ENCODE data around the gene OSBPL8. TPM values are rescaled to one million over a fixed set of nuclear protein-coding genes. Genes with fewer than 3 reads are reported as not detected.

Gene OSBPL8
- total RNA-seq, 1 donor from 2014 or later, result 119 TPM

GRCh38 chr12:76495556-76495955 lies 64.0 kb downstream of the OSBPL8 start:
- no peak for FAIRE-seq
- Mint-ChIP-seq H3K9me3 (ENCODE audit: unreplicated experiment) (peaks cover 10% of the 10 kb centered on the region), H3K27ac (ENCODE audit: unreplicated experiment) (no peak overlapping the region), H3K27me3 (ENCODE audit: low read depth, unreplicated experiment) (no peaks in the 10 kb centered on the region), H3K4me1 (ENCODE audit: low read depth, unreplicated experiment) (peaks cover 4% of the 10 kb centered on the region), H3K4me3 (ENCODE audit: unreplicated experiment) (no peak overlapping the region), H3K36me3 (ENCODE audit: low read depth, unreplicated experiment) (peaks cover 10% of the 10 kb centered on the region)
- Histone ChIP-seq H3K27me3 (ENCODE audit: insufficient read depth, low read length) (no peaks in the 10 kb centered on the region), H3K27ac (ENCODE audit: low read depth, low read length) (no peak overlapping the region), H3K9me3 (ENCODE audit: insufficient read depth, low read depth, low read length) (no peaks in the 10 kb centered on the region), H3K4me3 (ENCODE audit: insufficient read depth, low read depth, low read length) (no peak overlapping the region), H3K4me1 (ENCODE audit: insufficient read depth, low read length) (no peaks in the 10 kb centered on the region), H2AFZ (ENCODE audit: low read depth, low read length) (no peak overlapping the region), H3K79me2 (ENCODE audit: insufficient read depth, low read length) (peaks cover 12% of the 10 kb centered on the region), H3K36me3 (ENCODE audit: insufficient read depth, low read length) (no peaks in the 10 kb centered on the region), H3K4me2 (ENCODE audit: low read length) (no peak overlapping the region), H4K20me1 (ENCODE audit: insufficient read depth, low read length) (peaks cover 21% of the 10 kb centered on the region), H3K9ac (ENCODE audit: low read length) (no peak overlapping the region)
- TF ChIP-seq, protein P1, sequence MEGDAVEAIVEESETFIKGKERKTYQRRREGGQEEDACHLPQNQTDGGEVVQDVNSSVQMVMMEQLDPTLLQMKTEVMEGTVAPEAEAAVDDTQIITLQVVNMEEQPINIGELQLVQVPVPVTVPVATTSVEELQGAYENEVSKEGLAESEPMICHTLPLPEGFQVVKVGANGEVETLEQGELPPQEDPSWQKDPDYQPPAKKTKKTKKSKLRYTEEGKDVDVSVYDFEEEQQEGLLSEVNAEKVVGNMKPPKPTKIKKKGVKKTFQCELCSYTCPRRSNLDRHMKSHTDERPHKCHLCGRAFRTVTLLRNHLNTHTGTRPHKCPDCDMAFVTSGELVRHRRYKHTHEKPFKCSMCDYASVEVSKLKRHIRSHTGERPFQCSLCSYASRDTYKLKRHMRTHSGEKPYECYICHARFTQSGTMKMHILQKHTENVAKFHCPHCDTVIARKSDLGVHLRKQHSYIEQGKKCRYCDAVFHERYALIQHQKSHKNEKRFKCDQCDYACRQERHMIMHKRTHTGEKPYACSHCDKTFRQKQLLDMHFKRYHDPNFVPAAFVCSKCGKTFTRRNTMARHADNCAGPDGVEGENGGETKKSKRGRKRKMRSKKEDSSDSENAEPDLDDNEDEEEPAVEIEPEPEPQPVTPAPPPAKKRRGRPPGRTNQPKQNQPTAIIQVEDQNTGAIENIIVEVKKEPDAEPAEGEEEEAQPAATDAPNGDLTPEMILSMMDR (IDR thresholded peaks at IDR 0.05; ENCODE audit: insufficient read depth, low read depth, low read length), result no peak
- TF ChIP-seq EZH2 (IDR thresholded peaks at IDR 0.05; ENCODE audit: insufficient read depth, low read length), result no peak
- peak; percentile 15 for DNase-seq (ENCODE audit: low read depth)

DNA sequence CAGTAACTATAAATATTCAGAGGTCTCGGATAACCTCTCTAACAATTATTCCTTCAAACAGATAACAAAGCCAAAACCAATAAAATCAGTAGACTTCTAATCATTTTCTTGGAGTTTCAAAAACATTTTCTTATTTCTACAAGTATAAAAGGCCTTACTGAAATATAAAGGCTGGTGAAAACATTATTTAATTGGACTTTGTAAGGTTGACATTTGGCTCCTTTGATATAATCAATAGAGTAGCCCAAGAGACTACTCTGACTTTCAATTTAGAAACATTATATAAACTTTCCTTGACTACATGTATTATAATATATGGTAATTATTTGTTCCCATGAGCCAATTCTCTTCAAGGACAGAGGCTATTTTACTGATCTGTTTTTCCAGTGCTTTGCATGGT lies 68.3 kb downstream of the OSBPL8 start:
- Mint-ChIP-seq H3K36me3 (ENCODE audit: low read depth, unreplicated experiment) (peaks cover 18% of the 10 kb centered on the region), H3K4me3 (ENCODE audit: unreplicated experiment) (no peak overlapping the region), H3K27me3 (ENCODE audit: low read depth, unreplicated experiment) (no peaks in the 10 kb centered on the region), H3K9me3 (ENCODE audit: unreplicated experiment) (peaks cover 11% of the 10 kb centered on the region), H3K27ac (ENCODE audit: unreplicated experiment) (no peak overlapping the region), H3K4me1 (ENCODE audit: low read depth, unreplicated experiment) (peaks cover 16% of the 10 kb centered on the region)
- no peak overlapping the region for H3K4me3 ChIP-seq (ENCODE audit: insufficient read depth, low read depth, low read length)
- H4K20me1 ChIP-seq (ENCODE audit: insufficient read depth, low read length), result peaks cover 30% of the 10 kb centered on the region
- H3K36me3 ChIP-seq (ENCODE audit: insufficient read depth, low read length), result peaks cover under 1% of the 10 kb centered on the region
- peaks cover 6% of the 10 kb centered on the region for H3K4me1 ChIP-seq (ENCODE audit: insufficient read depth, low read length)
- H3K27me3 ChIP-seq (ENCODE audit: insufficient read depth, low read length), result no peaks in the 10 kb centered on the region
- no peak overlapping the region for H3K27ac ChIP-seq (ENCODE audit: low read depth, low read length)
- TF ChIP-seq, protein P1 (IDR thresholded peaks at IDR 0.05; ENCODE audit: insufficient read depth, low read depth, low read length), result no peak
- no peak for TF ChIP-seq EZH2 (IDR thresholded peaks at IDR 0.05; ENCODE audit: insufficient read depth, low read length)
- H3K79me2 ChIP-seq (ENCODE audit: insufficient read depth, low read length), result peaks cover 21% of the 10 kb centered on the region
- FAIRE-seq (no peak), DNase-seq (ENCODE audit: low read depth) (no peak)
- no peak overlapping the region for H3K9ac ChIP-seq (ENCODE audit: low read length)
- H2AFZ ChIP-seq (ENCODE audit: low read depth, low read length), result no peak overlapping the region
- H3K4me2 ChIP-seq (ENCODE audit: low read length), result no peak overlapping the region
- no peaks in the 10 kb centered on the region for H3K9me3 ChIP-seq (ENCODE audit: insufficient read depth, low read depth, low read length)

- peaks cover 20% of the 10 kb centered on the region for H3K36me3 Mint-ChIP-seq (ENCODE audit: low read depth, unreplicated experiment)
- Histone ChIP-seq H4K20me1 (ENCODE audit: insufficient read depth, low read length) (peaks cover 30% of the 10 kb centered on the region), H3K36me3 (ENCODE audit: insufficient read depth, low read length) (peaks cover 3% of the 10 kb centered on the region), H3K9ac (ENCODE audit: low read length) (no peak overlapping the region), H3K4me1 (ENCODE audit: insufficient read depth, low read length) (peaks cover 6% of the 10 kb centered on the region), H3K4me2 (ENCODE audit: low read length) (no peak overlapping the region), H3K79me2 (ENCODE audit: insufficient read depth, low read length) (peaks cover 21% of the 10 kb centered on the region), H3K9me3 (ENCODE audit: insufficient read depth, low read depth, low read length) (no peaks in the 10 kb centered on the region), H3K4me3 (ENCODE audit: insufficient read depth, low read depth, low read length) (no peak overlapping the region), H3K27ac (ENCODE audit: low read depth, low read length) (no peak overlapping the region), H2AFZ (ENCODE audit: low read depth, low read length) (no peak overlapping the region), H3K27me3 (ENCODE audit: insufficient read depth, low read length) (no peaks in the 10 kb centered on the region)
- no peak overlapping the region for H3K27ac Mint-ChIP-seq (ENCODE audit: unreplicated experiment)
- FAIRE-seq (no peak), DNase-seq (ENCODE audit: low read depth) (no peak)
- peaks cover 12% of the 10 kb centered on the region for H3K4me1 Mint-ChIP-seq (ENCODE audit: low read depth, unreplicated experiment)
- no peaks in the 10 kb centered on the region for H3K27me3 Mint-ChIP-seq (ENCODE audit: low read depth, unreplicated experiment)
- H3K4me3 Mint-ChIP-seq (ENCODE audit: unreplicated experiment), result no peak overlapping the region
- H3K9me3 Mint-ChIP-seq (ENCODE audit: unreplicated experiment), result peaks cover 11% of the 10 kb centered on the region
- TF ChIP-seq EZH2 (IDR thresholded peaks at IDR 0.05; ENCODE audit: insufficient read depth, low read length), result no peak
- TF ChIP-seq, protein P1 (IDR thresholded peaks at IDR 0.05; ENCODE audit: insufficient read depth, low read depth, low read length), result no peak
Measured at GRCh38 chr12:76490763-76491162, 68.8 kb downstream of the OSBPL8 start.

All from astrocyte (in vitro differentiated cells and primary cell).